Measurements from ENCODE around the gene COL4A2.

DNA sequence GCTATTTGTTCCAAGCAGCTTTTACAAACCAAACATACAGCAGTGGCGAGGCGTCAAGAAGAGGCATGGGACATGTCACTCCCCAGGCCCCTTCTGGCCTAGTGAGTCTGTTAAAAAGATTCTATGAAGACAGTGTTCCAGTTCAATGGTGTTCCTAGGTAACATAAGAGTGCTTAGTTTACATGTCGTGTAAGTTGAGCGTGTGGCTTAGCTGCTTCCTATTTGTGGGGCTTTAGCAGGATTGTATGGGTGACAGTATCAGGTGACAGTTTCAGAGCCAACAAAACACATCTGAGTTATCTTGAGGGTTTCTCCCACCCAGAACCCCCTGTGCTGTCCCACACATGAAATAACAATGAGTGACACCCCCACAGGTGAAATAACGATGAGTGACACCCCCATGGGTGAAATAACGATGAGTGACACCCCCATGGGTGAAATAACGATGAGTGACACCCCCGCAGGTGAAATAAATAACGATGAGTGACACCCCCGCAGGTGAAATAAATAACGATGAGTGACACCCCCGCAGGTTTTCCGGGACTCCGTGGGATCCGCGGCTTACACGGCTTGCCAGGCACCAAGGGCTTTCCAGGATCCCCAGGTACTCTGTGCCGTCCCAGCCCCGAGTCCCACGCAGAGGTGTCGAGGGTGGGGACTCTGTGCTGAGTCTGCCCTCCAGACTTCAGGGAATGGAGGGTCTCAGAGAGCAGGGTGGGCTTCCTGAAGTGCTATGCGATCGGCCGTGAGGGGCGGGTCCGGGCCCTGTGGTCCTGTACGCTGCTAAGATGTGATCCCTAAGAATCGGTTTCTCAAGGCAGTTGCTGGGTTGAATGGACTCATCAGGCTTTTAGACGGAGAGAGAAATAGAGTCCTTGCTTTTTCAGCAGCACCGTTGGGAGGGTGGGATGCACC lies 185.9 kb downstream of the COL4A2 start:
- TF ChIP-seq, protein P1, sequence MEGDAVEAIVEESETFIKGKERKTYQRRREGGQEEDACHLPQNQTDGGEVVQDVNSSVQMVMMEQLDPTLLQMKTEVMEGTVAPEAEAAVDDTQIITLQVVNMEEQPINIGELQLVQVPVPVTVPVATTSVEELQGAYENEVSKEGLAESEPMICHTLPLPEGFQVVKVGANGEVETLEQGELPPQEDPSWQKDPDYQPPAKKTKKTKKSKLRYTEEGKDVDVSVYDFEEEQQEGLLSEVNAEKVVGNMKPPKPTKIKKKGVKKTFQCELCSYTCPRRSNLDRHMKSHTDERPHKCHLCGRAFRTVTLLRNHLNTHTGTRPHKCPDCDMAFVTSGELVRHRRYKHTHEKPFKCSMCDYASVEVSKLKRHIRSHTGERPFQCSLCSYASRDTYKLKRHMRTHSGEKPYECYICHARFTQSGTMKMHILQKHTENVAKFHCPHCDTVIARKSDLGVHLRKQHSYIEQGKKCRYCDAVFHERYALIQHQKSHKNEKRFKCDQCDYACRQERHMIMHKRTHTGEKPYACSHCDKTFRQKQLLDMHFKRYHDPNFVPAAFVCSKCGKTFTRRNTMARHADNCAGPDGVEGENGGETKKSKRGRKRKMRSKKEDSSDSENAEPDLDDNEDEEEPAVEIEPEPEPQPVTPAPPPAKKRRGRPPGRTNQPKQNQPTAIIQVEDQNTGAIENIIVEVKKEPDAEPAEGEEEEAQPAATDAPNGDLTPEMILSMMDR (IDR thresholded peaks at IDR 0.05), result no peak
- TF ChIP-seq EP300 (IDR thresholded peaks at IDR 0.05) (no peak), POLR2A (IDR thresholded peaks at IDR 0.05) (no peak)

Data from ovary (tissue), 3 donors.